ENCODE data around the gene ITK.

DNA sequence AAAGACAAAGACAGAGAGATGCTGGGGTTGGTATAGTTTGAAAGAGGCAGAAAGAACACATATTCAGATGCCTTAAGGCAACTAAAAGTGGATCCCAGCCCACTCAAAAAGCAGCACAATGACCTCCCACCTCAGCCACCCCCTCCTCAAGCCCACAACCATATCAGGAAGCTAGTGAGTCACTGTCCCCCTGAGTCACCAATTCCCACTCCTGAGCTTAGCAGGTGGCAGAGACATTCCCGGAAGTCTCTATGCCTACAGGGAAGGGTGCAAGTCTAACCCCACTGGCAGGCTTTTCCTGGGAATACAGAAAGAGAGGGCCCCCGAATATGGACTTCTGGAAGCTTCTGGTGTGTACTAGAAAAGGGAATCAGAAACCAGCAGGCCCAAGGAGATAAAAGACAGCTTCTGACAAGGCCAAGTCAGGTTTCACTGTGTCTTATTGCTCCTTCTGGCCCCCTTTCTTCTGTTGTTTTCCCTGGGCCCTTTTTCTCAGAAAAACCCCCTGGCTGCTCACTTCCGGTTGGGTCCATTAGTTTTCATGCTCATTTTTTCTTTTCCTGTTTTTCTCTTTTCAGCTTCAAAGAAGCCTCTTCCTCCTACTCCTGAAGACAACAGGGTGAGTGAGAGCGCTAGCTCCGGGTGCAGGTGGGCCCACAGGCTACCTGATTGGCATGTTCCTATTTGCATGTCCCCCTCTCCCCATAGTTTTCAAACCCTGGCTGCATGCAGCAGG lies 36.8 kb downstream of the ITK start:
- TF ChIP-seq, protein P1, sequence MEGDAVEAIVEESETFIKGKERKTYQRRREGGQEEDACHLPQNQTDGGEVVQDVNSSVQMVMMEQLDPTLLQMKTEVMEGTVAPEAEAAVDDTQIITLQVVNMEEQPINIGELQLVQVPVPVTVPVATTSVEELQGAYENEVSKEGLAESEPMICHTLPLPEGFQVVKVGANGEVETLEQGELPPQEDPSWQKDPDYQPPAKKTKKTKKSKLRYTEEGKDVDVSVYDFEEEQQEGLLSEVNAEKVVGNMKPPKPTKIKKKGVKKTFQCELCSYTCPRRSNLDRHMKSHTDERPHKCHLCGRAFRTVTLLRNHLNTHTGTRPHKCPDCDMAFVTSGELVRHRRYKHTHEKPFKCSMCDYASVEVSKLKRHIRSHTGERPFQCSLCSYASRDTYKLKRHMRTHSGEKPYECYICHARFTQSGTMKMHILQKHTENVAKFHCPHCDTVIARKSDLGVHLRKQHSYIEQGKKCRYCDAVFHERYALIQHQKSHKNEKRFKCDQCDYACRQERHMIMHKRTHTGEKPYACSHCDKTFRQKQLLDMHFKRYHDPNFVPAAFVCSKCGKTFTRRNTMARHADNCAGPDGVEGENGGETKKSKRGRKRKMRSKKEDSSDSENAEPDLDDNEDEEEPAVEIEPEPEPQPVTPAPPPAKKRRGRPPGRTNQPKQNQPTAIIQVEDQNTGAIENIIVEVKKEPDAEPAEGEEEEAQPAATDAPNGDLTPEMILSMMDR (IDR thresholded peaks at IDR 0.05) = no peak
- TF ChIP-seq EP300 (IDR thresholded peaks at IDR 0.05) (no peak), POLR2A (IDR thresholded peaks at IDR 0.05; ENCODE audit: low read depth) (no peak), POLR2AphosphoS5 (IDR thresholded peaks at IDR 0.05) (no peak)
